ENCODE results near the gene TMEM200C. TPM values are rescaled to one million over a fixed set of nuclear protein-coding genes. Genes with fewer than 3 reads are reported as not detected.

TMEM200C gene
- total and polyA plus RNA-seq, 9 donors, result 0.26 to 2.0 (median 0.91) TPM

GRCh38 chr18:5918205-5918858 lies 23.0 kb upstream of the TMEM200C start:
- 79% methylated on average over 2 of the region's 3 CpGs for WGBS (ENCODE audit: insufficient coverage)
- no peak for DNase-seq
- H3K27me3 ChIP-seq (ENCODE audit: control insufficient read depth, insufficient read depth, low read length), result no peaks in the 10 kb centered on the region

DNA sequence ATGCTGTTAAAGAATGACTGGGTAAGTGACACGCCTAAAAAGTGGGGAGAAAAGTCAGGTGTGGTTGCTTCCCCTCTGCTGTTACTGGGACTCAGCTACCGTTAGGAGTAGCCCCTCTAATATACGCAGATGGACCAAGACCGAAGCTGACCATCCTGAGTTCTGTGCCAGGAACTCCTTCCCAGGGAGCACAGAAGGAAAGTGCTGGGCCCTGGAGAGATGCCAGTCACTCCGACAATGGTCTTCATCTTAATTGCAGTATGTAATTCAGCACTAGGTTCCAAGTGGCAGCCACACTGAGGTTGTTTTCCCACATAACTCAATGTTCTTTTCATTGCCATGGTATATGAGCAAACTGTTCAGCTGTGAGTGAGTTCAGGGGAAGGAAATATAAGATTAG lies 19.6 kb upstream of the TMEM200C start:
- Histone ChIP-seq H3K9me3 (replicated peaks; ENCODE audit: control insufficient read depth, low read depth, low read length) (no peaks in the 10 kb centered on the region), H3K4me1 (ENCODE audit: control insufficient read depth, insufficient read depth, low read length) (no peaks in the 10 kb centered on the region), H3K36me3 (ENCODE audit: control insufficient read depth, insufficient read depth, low read length) (no peaks in the 10 kb centered on the region), H3K27me3 (ENCODE audit: control insufficient read depth, insufficient read depth, low read length) (no peaks in the 10 kb centered on the region), H3K4me3 (ENCODE audit: low read length) (no peak overlapping the region), H3K27ac (ENCODE audit: low read length) (no peak overlapping the region)
- no peak for DNase-seq
- WGBS (ENCODE audit: insufficient coverage), result 64% methylated on average over 3 of the region's 5 CpGs

More at GRCh38 chr18:5918205-5918858, 23.0 kb upstream of the TMEM200C start:
- Histone ChIP-seq H3K9me3 (replicated peaks; ENCODE audit: control insufficient read depth, low read depth, low read length) (no peaks in the 10 kb centered on the region), H3K36me3 (ENCODE audit: control insufficient read depth, insufficient read depth, low read length) (no peaks in the 10 kb centered on the region), H3K4me3 (ENCODE audit: low read length) (no peak overlapping the region), H3K4me1 (ENCODE audit: control insufficient read depth, insufficient read depth, low read length) (no peaks in the 10 kb centered on the region), H3K27ac (ENCODE audit: low read length) (no peak overlapping the region)

DNA sequence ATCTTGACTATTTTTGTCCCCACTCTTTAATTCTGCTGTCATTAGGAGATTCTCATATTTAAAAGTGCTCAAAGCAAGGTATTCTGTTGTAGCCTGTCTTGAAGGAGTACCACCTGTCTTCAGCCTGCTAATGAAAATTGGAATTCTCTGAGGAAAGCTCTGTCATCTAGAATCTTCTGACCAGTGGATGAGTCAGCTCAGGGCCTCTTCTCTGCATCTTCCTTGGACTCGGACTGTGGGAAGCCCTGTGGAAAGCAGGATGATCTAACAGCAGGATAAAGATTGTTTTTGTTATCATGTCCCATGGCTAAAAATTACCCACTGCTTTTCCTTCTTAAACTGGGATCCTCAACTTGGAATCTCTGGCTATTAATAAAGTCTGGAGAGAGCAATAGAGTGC lies 18.7 kb upstream of the TMEM200C start:
- Histone ChIP-seq H3K36me3 (ENCODE audit: control insufficient read depth, insufficient read depth, low read length) (no peaks in the 10 kb centered on the region), H3K4me3 (ENCODE audit: low read length) (no peak overlapping the region), H3K27me3 (ENCODE audit: control insufficient read depth, insufficient read depth, low read length) (no peaks in the 10 kb centered on the region), H3K9me3 (replicated peaks; ENCODE audit: control insufficient read depth, low read depth, low read length) (no peaks in the 10 kb centered on the region), H3K4me1 (ENCODE audit: control insufficient read depth, insufficient read depth, low read length) (no peaks in the 10 kb centered on the region), H3K27ac (ENCODE audit: low read length) (no peak overlapping the region)
- no peak for DNase-seq
- WGBS (ENCODE audit: insufficient coverage), result no CpG with 5 or more reads among the region's 1 CpG

GRCh38 chr18:5912566-5912965 lies 17.2 kb upstream of the TMEM200C start:
- no peak overlapping the region for H3K4me3 ChIP-seq (ENCODE audit: low read length)
- WGBS (ENCODE audit: insufficient coverage), result 81% methylated on average over 2 of the region's 7 CpGs
- H3K27me3 ChIP-seq (ENCODE audit: control insufficient read depth, insufficient read depth, low read length), result no peaks in the 10 kb centered on the region
- DNase-seq, result no peak
- no peaks in the 10 kb centered on the region for H3K36me3 ChIP-seq (ENCODE audit: control insufficient read depth, insufficient read depth, low read length)
- no peak overlapping the region for H3K27ac ChIP-seq (ENCODE audit: low read length)
- H3K9me3 ChIP-seq (replicated peaks; ENCODE audit: control insufficient read depth, low read depth, low read length), result no peaks in the 10 kb centered on the region
- no peaks in the 10 kb centered on the region for H3K4me1 ChIP-seq (ENCODE audit: control insufficient read depth, insufficient read depth, low read length)

- no peak overlapping the region for H3K4me3 ChIP-seq (ENCODE audit: low read length)
- WGBS (ENCODE audit: insufficient coverage), result no CpG with 5 or more reads among the region's 2 CpGs
- H3K27ac ChIP-seq (ENCODE audit: low read length), result no peak overlapping the region
- H3K4me1 ChIP-seq (ENCODE audit: control insufficient read depth, insufficient read depth, low read length), result no peaks in the 10 kb centered on the region
- H3K9me3 ChIP-seq (replicated peaks; ENCODE audit: control insufficient read depth, low read depth, low read length), result no peaks in the 10 kb centered on the region
- DNase-seq, result no peak
- no peaks in the 10 kb centered on the region for H3K27me3 ChIP-seq (ENCODE audit: control insufficient read depth, insufficient read depth, low read length)
- no peaks in the 10 kb centered on the region for H3K36me3 ChIP-seq (ENCODE audit: control insufficient read depth, insufficient read depth, low read length)
These were observed 13.8 kb upstream of the TMEM200C start for GRCh38 chr18:5909125-5909524.

DNA sequence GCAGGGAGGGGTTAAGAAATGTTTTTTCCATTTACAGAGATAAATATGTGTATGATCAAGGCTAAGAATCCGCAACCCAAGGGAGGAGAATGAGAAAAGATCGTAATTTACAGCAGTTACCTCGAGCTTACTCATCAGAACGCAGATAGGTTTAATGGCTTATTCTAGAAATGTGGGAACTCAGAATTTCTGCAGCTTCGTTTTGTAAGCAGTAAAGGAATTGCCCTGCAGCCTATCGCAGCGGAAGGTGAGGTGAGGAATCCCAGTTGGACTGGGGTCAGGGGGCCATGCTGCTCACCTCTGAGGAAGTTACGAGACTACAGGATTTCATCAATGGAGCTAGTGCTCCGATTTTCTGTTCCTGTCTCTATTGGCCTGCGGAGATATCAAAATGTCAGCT lies 8.1 kb upstream of the TMEM200C start:
- no peak overlapping the region for H3K27ac ChIP-seq (ENCODE audit: low read length)
- H3K36me3 ChIP-seq (ENCODE audit: control insufficient read depth, insufficient read depth, low read length), result no peaks in the 10 kb centered on the region
- H3K4me3 ChIP-seq (ENCODE audit: low read length), result no peak overlapping the region
- H3K27me3 ChIP-seq (ENCODE audit: control insufficient read depth, insufficient read depth, low read length), result no peaks in the 10 kb centered on the region
- H3K9me3 ChIP-seq (replicated peaks; ENCODE audit: control insufficient read depth, low read depth, low read length), result no peaks in the 10 kb centered on the region
- no peak for DNase-seq
- no peaks in the 10 kb centered on the region for H3K4me1 ChIP-seq (ENCODE audit: control insufficient read depth, insufficient read depth, low read length)
- 65% methylated on average over 8 of the region's 10 CpGs for WGBS (ENCODE audit: insufficient coverage)

DNA sequence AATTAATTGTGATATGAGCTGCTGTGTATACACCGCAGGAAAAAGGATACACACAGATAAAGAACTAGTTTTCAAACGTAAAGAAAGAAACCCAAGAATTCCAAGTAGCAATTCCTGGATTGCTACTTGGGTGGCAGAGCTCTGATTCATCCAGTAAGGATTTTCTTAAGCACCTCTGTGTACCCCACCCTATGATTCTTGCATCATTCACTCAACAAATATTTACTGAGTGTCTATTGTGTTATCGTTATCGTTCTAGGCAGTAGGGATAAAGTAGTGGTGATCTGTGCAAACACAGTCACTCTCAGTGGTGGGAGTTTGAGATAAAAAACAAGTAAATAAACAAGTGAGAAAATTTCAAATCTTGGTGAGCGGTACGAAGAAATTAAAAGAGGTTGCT lies 4.9 kb upstream of the TMEM200C start:
- Histone ChIP-seq H3K27me3 (ENCODE audit: control insufficient read depth, insufficient read depth, low read length) (peaks cover 22% of the 10 kb centered on the region), H3K27ac (ENCODE audit: low read length) (no peak overlapping the region), H3K9me3 (replicated peaks; ENCODE audit: control insufficient read depth, low read depth, low read length) (no peaks in the 10 kb centered on the region), H3K4me3 (ENCODE audit: low read length) (no peak overlapping the region), H3K4me1 (ENCODE audit: control insufficient read depth, insufficient read depth, low read length) (peaks cover 6% of the 10 kb centered on the region), H3K36me3 (ENCODE audit: control insufficient read depth, insufficient read depth, low read length) (no peaks in the 10 kb centered on the region)
- DNase-seq, result no peak
- WGBS (ENCODE audit: insufficient coverage), result 100% methylated on average over 3 of the region's 6 CpGs

- H3K27me3 ChIP-seq (ENCODE audit: control insufficient read depth, insufficient read depth, low read length), result peaks cover 23% of the 10 kb centered on the region
- H3K27ac ChIP-seq (ENCODE audit: low read length), result no peak overlapping the region
- H3K4me3 ChIP-seq (ENCODE audit: low read length), result no peak overlapping the region
- H3K4me1 ChIP-seq (ENCODE audit: control insufficient read depth, insufficient read depth, low read length), result peaks cover 6% of the 10 kb centered on the region
- DNase-seq, result no peak
- no peaks in the 10 kb centered on the region for H3K36me3 ChIP-seq (ENCODE audit: control insufficient read depth, insufficient read depth, low read length)
- WGBS (ENCODE audit: insufficient coverage), result no CpG with 5 or more reads among the region's 3 CpGs
- H3K9me3 ChIP-seq (replicated peaks; ENCODE audit: control insufficient read depth, low read depth, low read length), result no peaks in the 10 kb centered on the region
These were observed 4.5 kb upstream of the TMEM200C start for GRCh38 chr18:5899835-5900234.

DNA sequence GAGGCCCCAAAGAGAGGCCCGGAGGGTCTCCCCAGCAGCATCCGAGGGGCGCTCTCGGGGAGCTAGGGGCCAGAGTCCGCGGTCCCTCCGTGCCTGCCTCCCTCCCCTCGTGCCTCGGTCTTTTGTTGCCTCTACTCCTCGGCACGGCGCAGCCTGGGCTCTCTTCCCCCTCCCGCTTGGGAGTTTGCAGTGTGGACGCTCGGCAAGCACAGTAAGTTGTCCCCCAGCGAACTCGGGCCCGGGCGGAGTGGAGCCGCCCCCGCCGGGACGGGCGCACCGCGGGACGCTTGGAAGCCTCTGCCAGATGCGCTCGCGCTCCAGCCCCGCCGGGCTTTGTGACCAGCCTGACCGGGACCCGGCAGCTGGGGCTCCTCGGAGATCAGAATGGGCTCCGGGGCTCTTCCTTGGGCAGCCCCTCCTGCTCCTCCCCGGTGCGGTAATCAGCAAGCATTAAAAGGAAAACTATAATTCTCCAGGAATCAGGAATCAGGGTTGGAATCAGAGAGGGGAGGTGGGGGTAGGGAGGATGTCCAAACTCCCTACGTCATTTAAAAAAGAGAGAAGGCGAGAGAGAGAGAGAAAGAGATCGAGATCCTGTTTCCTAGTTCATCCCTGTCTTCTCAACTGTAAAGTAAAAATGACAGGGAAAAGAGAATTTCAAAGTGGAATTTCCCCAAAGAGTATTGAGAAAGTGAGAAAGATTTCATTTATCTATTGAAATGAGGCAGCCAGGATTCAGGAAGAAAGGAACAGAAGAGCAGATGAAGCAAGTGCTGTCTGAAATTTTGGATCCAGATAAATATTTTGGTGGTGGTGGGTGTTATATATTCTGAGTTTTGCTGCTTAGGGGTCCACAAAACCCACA lies 786 bp upstream of the TMEM200C start:
- Histone ChIP-seq H3K27me3 (ENCODE audit: control insufficient read depth, insufficient read depth, low read length) (peaks cover 49% of the 10 kb centered on the region), H3K4me3 (ENCODE audit: low read length) (peak overlapping the region; percentile 48), H3K9me3 (replicated peaks; ENCODE audit: control insufficient read depth, low read depth, low read length) (no peaks in the 10 kb centered on the region), H3K4me1 (ENCODE audit: control insufficient read depth, insufficient read depth, low read length) (peaks cover 6% of the 10 kb centered on the region), H3K36me3 (ENCODE audit: control insufficient read depth, insufficient read depth, low read length) (no peaks in the 10 kb centered on the region), H3K27ac (ENCODE audit: low read length) (peak overlapping the region; percentile 59)
- DNase-seq, result peak; percentile 56
- WGBS (ENCODE audit: insufficient coverage), result 0% methylated on average over 34 of the region's 41 CpGs

- Histone ChIP-seq H3K27me3 (ENCODE audit: control insufficient read depth, insufficient read depth, low read length) (peaks cover 55% of the 10 kb centered on the region), H3K36me3 (ENCODE audit: control insufficient read depth, insufficient read depth, low read length) (no peaks in the 10 kb centered on the region), H3K4me1 (ENCODE audit: control insufficient read depth, insufficient read depth, low read length) (peaks cover 6% of the 10 kb centered on the region), H3K4me3 (ENCODE audit: low read length) (peak overlapping the region; percentile 33), H3K9me3 (replicated peaks; ENCODE audit: control insufficient read depth, low read depth, low read length) (no peaks in the 10 kb centered on the region), H3K27ac (ENCODE audit: low read length) (no peak overlapping the region)
- peak; percentile 44 for DNase-seq
- WGBS (ENCODE audit: insufficient coverage), result 0% methylated on average over 52 of the region's 56 CpGs
These were observed 567 bp downstream of the TMEM200C start for GRCh38 chr18:5894611-5895298.
